HepG2 (cell line): Measurements from ENCODE around the gene STAT5A. TPM values are rescaled to one million over a fixed set of nuclear protein-coding genes. Genes with fewer than 3 reads are reported as not detected.

Experiments
- ATAC-seq: fragments of 200-7000 bp; cut with Tn5 transposase; 3 replicates; pipeline ENCODE4 v1.9.1; 2020; ENCODE audit warnings: mild to moderate bottlenecking, moderate library complexity
- BruUV-seq: library from RNA; stranded (reverse); fragments of 400-500 nt; replicated peaks from 2 replicates; lab custom pipeline; 2021; lab: Mats Ljungman, UMichigan
- CTCF ChIA-PET: fragments of 300-600 bp; formaldehyde crosslinking; extraction: SDS; loops from one replicate; lab custom pipeline; 2021; ENCODE audit warnings: low total read pairs, inconsistent platforms, low intra/inter-chr PET ratio; lab: Yijun Ruan, JAX
- POLR2A ChIA-PET: fragments of 350-600 bp; sonication (Branson Sonifier 250); formaldehyde crosslinking; loops from one replicate; lab custom pipeline; 2020; ENCODE audit warnings: antibody characterized with exemption, inconsistent platforms; lab: Yijun Ruan, JAX
- DNase-seq: peaks from one replicate; pipeline ENCODE4 v3.0.0-alpha.2; 2015; ENCODE audit warnings: low spot score
- FAIRE-seq: peaks from 3 replicates; lab custom pipeline; 2011; peaks lifted over from hg19 to GRCh38; lab: Jason Lieb, UNC
- H2AFZ ChIP-seq: one replicate; pipeline ENCODE4 v1.6.1; 2011; ENCODE audit warnings: low read length, inconsistent platforms
- H3K27ac ChIP-seq: fragments of 300-600 bp; 3 replicates; pipeline ENCODE4 v1.8.0; 2011; ENCODE audit warnings: mixed run types, mild to moderate bottlenecking, mixed read lengths, low read length, inconsistent platforms; ENCODE audit not compliant: insufficient read depth; ENCODE audit errors: extremely low read length
- H3K27me3 ChIP-seq, 2 experiments: fragments of 200-600 bp in 1 of 2; 2 replicates in 1 of 2; 3 replicates in 1 of 2; pipeline versions ENCODE4 v1.6.0 to v1.8.0; 2011; ENCODE audit warnings: low read length in 2 of 2, mild to moderate bottlenecking in 2 of 2, moderate library complexity in 2 of 2, inconsistent platforms in 1 of 2; ENCODE audit not compliant: insufficient read depth in 2 of 2, control insufficient read depth in 1 of 2
- H3K36me3 ChIP-seq, 2 experiments: fragments of 200-600 bp in 1 of 2; replicated peaks in 1 of 2; 2 replicates in 1 of 2; 3 replicates in 1 of 2; pipeline versions ENCODE4 v1.5.1 to v1.8.0; 2011; ENCODE audit warnings: low read length in 2 of 2, inconsistent platforms in 1 of 2; ENCODE audit not compliant: insufficient read depth in 2 of 2, control insufficient read depth in 1 of 2
- H3K4me1 ChIP-seq: 2 replicates; pipeline ENCODE4 v1.5.1; 2012; ENCODE audit warnings: low read length, inconsistent platforms; ENCODE audit not compliant: insufficient read depth
- H3K4me2 ChIP-seq: 2 replicates; pipeline ENCODE4 v1.6.0; 2011; ENCODE audit warnings: low read depth, low read length, inconsistent platforms
- H3K4me3 ChIP-seq, 3 experiments: fragments of 200-600 bp in 1 of 3; sonication (generic), shearing (Covaris generic) in 1 of 3; replicated peaks in 1 of 3; 2 replicates each; pipeline ENCODE4 v1.5.1; 2011 to 2016; ENCODE audit warnings: low read length in 3 of 3, inconsistent platforms in 2 of 3, low read depth in 2 of 3, mild to moderate bottlenecking in 2 of 3, control low read depth in 1 of 3, mixed read lengths in 1 of 3; ENCODE audit not compliant: insufficient read depth in 1 of 3
- H3K79me2 ChIP-seq: one replicate; pipeline ENCODE4 v1.6.1; 2011; ENCODE audit warnings: low read length, inconsistent platforms; ENCODE audit not compliant: insufficient read depth
- H3K9ac ChIP-seq: 2 replicates; pipeline ENCODE4 v1.6.0; 2011; ENCODE audit warnings: mild to moderate bottlenecking, low read depth, low read length, inconsistent platforms; ENCODE audit not compliant: insufficient read depth
- H3K9me3 ChIP-seq: 2 replicates; pipeline ENCODE4 v1.5.1; 2012; ENCODE audit warnings: mild to moderate bottlenecking, low read length
- H4K20me1 ChIP-seq: 2 replicates; pipeline ENCODE4 v1.6.0; 2011; ENCODE audit warnings: inconsistent platforms, mild to moderate bottlenecking, low read length, moderate library complexity; ENCODE audit not compliant: insufficient read depth
- KDM4B ChIP-seq: sonication (generic); formaldehyde crosslinking; IDR thresholded peaks from 2 replicates; pipeline ENCODE4 v1.4.0; 2020; ENCODE audit warnings: missing genetic modification reagents
- KLF12 ChIP-seq: sonication (generic); formaldehyde crosslinking; IDR thresholded peaks from 2 replicates; pipeline ENCODE4 v1.4.0; 2020; ENCODE audit warnings: missing genetic modification reagents, borderline replicate concordance
- MEIS1 ChIP-seq: sonication (generic); formaldehyde crosslinking; IDR thresholded peaks from 2 replicates; pipeline ENCODE4 v1.9.0; 2021; ENCODE audit warnings: mild to moderate bottlenecking, missing genetic modification reagents, moderate library complexity, borderline replicate concordance
- MTA1 ChIP-seq: sonication (generic); formaldehyde crosslinking; IDR thresholded peaks from 2 replicates; pipeline ENCODE4 v1.4.0; 2020; ENCODE audit warnings: missing genetic modification reagents, mild to moderate bottlenecking, borderline replicate concordance
- NR2F2 ChIP-seq: IDR thresholded peaks from 2 replicates; pipeline ENCODE4 v1.6.1; 2012; ENCODE audit warnings: low read depth, inconsistent platforms, borderline replicate concordance
- ZBTB40 ChIP-seq, 2 experiments: fragments of 450-650 bp in 1 of 2; sonication (generic) in 1 of 2; formaldehyde crosslinking in 1 of 2; IDR thresholded peaks; 2 replicates each; pipeline versions ENCODE4 v1.6.1 to v1.8.0; 2016 to 2022; ENCODE audit warnings: antibody characterized with exemption in 1 of 2, mild to moderate bottlenecking in 1 of 2, missing genetic modification reagents in 1 of 2
- ZFP91 ChIP-seq: sonication (generic); formaldehyde crosslinking; IDR thresholded peaks from 2 replicates; pipeline ENCODE4 v1.9.0; 2022; ENCODE audit warnings: missing genetic modification reagents, mild to moderate bottlenecking, borderline replicate concordance
- ZNF501 ChIP-seq: sonication (generic); formaldehyde crosslinking; IDR thresholded peaks from 2 replicates; pipeline ENCODE4 v1.5.1; 2020; ENCODE audit warnings: mild to moderate bottlenecking, moderate library complexity, missing genetic modification reagents
- ZSCAN12 ChIP-seq: sonication (generic); formaldehyde crosslinking; IDR thresholded peaks from 2 replicates; pipeline ENCODE4 v1.9.0; 2021; ENCODE audit warnings: mild to moderate bottlenecking, missing genetic modification reagents
- WGBS: methylation state at CpG from one replicate; pipeline ENCODE4 v1.1.6; 2017; ENCODE audit warnings: low lambda C conversion rate; 5-methylcytosine and 5-hydroxymethylcytosine counted together
- in situ Hi-C: cut with HindIII; loops from 2 replicates; pipeline ENCODE4 v1.10.0; 2017; ENCODE audit warnings: low pct_unique_long_range_greater_than_20kb; ENCODE audit not compliant: extremely low pct_ligation_motif_present
- intact Hi-C: fragments of 100-400 bp; cut with micrococcal nuclease; formaldehyde crosslinking; loops from one replicate; pipeline ENCODE4 v1.10.0; 2022; ENCODE audit not compliant: unreplicated experiment
- polyA plus RNA-seq, 8 experiments: library from polyadenylated mRNA; depleted of rRNA in 3 of 8; stranded (reverse) in 7 of 8; unstranded in 1 of 8; fragments of >200 nt; fragmentation: Illumina TruSeq in 4 of 8; extraction: Trizol in 4 of 8; gene quantifications; 2 replicates each; pipeline versions ENCODE4 v1.2.1 to v1.2.3, GENCODE V29; 2011 to 2016; ENCODE audit warnings: low read depth in 4 of 8, missing spikeins in 1 of 8, mixed read lengths in 1 of 8; ENCODE audit not compliant: insufficient read depth in 1 of 8
- total RNA-seq, 5 experiments: library from RNA; depleted of rRNA; stranded (reverse); fragments of >200 nt; fragmentation: Illumina TruSeq; extraction: Trizol; gene quantifications; 2 replicates each; pipeline ENCODE4 v1.2.3, GENCODE V29; 2016; ENCODE audit warnings: low read depth in 1 of 5
- TF ChIP-seq, protein P1 (sequence below): sonication (generic); formaldehyde crosslinking; IDR thresholded peaks from 2 replicates; pipeline ENCODE4 v1.4.0; 2020; ENCODE audit warnings: mild to moderate bottlenecking, missing genetic modification reagents, borderline replicate concordance

STAT5A gene
- total and polyA plus RNA-seq, 2 of the 13 experiments (the other 11 are each of a cell fraction or from before 2014, with no cell fraction given), result 1.4 to 4.1 TPM

DNA sequence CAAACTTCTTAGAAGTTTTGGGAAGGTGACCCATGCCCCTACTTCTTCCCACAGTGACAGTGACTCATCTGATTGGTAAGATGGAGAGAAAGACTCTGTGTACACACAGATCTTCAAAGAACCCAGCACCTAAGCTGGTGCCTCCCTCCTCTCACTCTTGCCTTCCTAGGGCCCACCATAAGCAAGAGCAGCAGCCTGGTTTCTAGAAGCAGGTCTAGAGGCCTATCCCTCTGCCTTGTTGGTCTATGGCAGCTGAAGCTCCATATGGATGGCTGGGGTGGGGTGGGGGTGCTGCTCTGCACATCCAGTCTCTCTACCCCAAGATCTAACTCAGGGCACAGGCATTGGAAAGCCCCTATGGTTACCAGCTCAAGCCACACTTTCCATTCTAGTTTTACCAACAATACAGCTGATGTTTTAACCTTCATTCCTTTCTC, 52.4 kb downstream of the STAT5A start (continued):
- TF ChIP-seq, protein P1, sequence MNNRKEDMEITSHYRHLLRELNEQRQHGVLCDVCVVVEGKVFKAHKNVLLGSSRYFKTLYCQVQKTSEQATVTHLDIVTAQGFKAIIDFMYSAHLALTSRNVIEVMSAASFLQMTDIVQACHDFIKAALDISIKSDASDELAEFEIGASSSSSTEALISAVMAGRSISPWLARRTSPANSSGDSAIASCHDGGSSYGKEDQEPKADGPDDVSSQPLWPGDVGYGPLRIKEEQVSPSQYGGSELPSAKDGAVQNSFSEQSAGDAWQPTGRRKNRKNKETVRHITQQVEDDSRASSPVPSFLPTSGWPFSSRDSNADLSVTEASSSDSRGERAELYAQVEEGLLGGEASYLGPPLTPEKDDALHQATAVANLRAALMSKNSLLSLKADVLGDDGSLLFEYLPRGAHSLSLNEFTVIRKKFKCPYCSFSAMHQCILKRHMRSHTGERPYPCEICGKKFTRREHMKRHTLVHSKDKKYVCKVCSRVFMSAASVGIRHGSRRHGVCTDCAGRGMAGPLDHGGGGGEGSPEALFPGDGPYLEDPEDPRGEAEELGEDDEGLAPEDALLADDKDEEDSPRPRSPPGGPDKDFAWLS (CRISPR knock-in tag), result no peak
- TF ChIP-seq ZNF501 (no peak), ZSCAN12 (no peak), MEIS1 (CRISPR knock-in tag) (no peak), KLF12 (CRISPR knock-in tag) (no peak), ZFP91 (CRISPR knock-in tag) (no peak)

DNA sequence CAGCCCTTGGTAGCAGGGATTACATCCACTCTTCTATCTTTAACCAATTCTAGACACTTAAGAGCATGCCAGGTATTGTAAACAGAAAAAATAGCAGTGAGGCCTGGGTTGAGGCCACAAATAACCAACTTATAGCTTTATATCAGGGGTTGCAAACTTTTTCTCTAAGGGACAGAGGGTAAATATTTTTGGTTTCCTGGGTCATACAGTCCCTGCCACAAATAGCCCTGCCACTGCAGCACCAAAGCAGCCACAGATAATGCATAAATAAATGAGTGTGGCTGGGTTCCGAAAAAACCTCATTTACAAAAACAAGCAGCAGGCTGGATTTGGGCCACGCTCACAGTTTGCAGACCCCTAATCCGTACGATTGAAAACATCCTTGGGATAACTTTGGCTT, 53.3 kb downstream of the STAT5A start:
- ChIA-PET CTCF (no interaction called here), POLR2A (interaction anchor here (0.7 kb wide), 1 partner anchor 97 kb away, joined by 3 read pairs; no protein-coding TSS in a partner anchor)
- intact Hi-C loops (no loop called here), in situ Hi-C loops (no loop called here)
- no peak overlapping the region for H3K27ac ChIP-seq
- no peak overlapping the region for H2AFZ ChIP-seq
- no peak overlapping the region for H3K4me3 ChIP-seq
- H3K79me2 ChIP-seq, result no peaks in the 10 kb centered on the region
- H3K4me1 ChIP-seq, result peaks cover 6% of the 10 kb centered on the region; the same call in 1 of the 2 replicates
- ATAC-seq (no peak), FAIRE-seq (no peak), DNase-seq (no peak)
- no TSS peak for BruUV-seq
- no peak overlapping the region for H3K4me2 ChIP-seq
- no peak overlapping the region for H3K9ac ChIP-seq
- no peaks in the 10 kb centered on the region for H3K27me3 ChIP-seq
- no peaks in the 10 kb centered on the region for H3K9me3 ChIP-seq
- WGBS, result 95% methylated on average over 4 of the region's 4 CpGs
- H4K20me1 ChIP-seq, result no peaks in the 10 kb centered on the region
- H3K36me3 ChIP-seq, result peaks cover 36 to 78% of the 10 kb centered on the region in 2 experiments
- TF ChIP-seq KDM4B (CRISPR knock-in tag) (no peak), NR2F2 (no peak), MTA1 (CRISPR knock-in tag) (no peak), ZBTB40 (IDR thresholded peaks at IDR 0.05) (no peak), ZBTB40 (CRISPR knock-in tag; IDR thresholded peaks at IDR 0.05) (no peak)
